Measurements from ENCODE around the gene MXD1.

The MXD1 gene

DNA sequence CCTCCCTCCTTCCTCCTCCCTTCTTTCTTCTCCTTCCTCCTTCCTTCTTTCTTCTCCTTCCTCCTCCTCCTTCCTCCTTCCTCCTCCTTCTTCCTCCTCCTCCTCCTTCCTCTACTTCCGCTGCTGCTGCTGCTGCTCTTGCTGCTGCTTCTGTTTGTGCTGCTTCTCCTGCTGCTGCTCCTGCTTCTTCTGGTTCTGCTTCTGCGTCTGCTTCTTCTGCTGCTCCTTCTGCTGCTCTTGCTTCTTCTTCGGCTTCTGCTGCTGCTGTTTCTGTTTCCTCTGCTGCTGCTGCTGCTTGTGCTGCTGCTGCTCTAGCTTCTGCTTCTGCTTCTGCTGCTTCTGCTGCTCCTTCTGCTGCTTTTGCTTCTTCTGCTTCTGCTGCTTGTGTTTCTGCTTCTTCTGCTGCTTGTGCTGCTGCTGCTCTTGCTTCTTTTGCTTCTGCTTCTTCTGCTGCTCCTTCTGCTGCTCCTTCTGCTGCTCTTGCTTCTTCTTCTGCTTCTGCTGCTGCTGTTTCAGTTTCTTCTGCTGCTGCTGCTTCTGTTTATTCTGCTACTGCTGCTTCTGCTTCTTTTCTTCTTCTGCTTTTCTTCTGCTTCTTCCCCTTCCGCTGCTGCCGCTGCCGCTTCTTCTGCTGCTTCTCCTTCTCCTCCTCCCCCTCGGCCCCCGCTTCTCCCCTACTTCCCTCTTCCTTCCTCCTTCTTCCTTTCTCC, 12.5 kb upstream of the MXD1 start:
- H3K4me3 ChIP-seq (ENCODE audit: low read depth, low read length) = no peak overlapping the region
- TF ChIP-seq, protein P1, sequence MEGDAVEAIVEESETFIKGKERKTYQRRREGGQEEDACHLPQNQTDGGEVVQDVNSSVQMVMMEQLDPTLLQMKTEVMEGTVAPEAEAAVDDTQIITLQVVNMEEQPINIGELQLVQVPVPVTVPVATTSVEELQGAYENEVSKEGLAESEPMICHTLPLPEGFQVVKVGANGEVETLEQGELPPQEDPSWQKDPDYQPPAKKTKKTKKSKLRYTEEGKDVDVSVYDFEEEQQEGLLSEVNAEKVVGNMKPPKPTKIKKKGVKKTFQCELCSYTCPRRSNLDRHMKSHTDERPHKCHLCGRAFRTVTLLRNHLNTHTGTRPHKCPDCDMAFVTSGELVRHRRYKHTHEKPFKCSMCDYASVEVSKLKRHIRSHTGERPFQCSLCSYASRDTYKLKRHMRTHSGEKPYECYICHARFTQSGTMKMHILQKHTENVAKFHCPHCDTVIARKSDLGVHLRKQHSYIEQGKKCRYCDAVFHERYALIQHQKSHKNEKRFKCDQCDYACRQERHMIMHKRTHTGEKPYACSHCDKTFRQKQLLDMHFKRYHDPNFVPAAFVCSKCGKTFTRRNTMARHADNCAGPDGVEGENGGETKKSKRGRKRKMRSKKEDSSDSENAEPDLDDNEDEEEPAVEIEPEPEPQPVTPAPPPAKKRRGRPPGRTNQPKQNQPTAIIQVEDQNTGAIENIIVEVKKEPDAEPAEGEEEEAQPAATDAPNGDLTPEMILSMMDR (IDR thresholded peaks at IDR 0.05; ENCODE audit: low read depth, low read length) = no peak

DNA sequence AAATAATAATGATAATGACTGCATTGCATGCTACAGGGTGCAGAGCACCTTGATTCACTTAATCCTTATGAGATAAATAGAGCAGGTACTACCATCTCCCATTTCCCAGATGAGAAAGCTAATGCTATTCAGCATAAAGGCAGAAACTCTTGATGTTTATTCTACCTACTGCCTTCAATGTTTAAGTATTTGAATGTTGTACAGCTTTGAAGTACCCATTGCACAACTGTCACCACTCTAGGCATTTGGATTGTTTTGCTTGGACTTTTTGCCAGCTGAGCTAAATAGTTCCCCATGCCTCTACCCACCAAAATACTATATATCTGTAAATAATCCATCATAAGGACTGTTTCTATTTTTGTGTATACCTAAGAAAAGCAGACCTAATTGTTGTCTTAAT, 7.7 kb upstream of the MXD1 start:
- H3K4me3 ChIP-seq (ENCODE audit: low read depth, low read length) = no peak overlapping the region
- TF ChIP-seq, protein P1 (IDR thresholded peaks at IDR 0.05; ENCODE audit: low read depth, low read length) = no peak

DNA sequence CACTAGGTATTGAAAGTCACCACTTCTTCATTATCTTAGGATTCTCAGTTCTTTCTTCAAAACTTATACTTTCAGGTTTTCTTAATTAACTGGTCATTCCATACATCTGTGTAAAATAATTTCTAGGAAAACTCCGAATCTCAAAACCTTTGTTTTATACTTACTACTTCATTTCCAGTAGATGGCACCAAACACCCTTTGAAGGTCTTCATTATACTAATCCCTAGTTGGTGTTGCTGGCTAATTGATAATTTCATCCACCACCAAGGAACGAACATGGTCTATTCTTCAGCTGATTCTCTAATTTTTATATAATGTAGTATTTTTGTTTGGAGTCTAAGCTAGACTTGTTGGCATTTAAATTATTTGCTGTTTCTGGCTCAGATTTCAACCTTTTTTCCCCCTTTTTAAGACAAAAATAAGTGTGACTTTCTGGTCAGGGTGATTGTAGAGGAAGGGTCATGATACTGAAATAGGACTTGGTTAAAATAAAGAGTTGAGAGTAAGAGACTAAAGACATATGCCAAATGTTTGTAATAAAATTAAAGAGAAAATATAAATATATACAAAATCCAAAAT, 2.8 kb upstream of the MXD1 start:
- TF ChIP-seq, protein P1 (IDR thresholded peaks at IDR 0.05; ENCODE audit: low read depth, low read length) = no peak; the same call in 1 of the 2 replicates
- no peak overlapping the region for H3K4me3 ChIP-seq (ENCODE audit: low read depth, low read length)

DNA sequence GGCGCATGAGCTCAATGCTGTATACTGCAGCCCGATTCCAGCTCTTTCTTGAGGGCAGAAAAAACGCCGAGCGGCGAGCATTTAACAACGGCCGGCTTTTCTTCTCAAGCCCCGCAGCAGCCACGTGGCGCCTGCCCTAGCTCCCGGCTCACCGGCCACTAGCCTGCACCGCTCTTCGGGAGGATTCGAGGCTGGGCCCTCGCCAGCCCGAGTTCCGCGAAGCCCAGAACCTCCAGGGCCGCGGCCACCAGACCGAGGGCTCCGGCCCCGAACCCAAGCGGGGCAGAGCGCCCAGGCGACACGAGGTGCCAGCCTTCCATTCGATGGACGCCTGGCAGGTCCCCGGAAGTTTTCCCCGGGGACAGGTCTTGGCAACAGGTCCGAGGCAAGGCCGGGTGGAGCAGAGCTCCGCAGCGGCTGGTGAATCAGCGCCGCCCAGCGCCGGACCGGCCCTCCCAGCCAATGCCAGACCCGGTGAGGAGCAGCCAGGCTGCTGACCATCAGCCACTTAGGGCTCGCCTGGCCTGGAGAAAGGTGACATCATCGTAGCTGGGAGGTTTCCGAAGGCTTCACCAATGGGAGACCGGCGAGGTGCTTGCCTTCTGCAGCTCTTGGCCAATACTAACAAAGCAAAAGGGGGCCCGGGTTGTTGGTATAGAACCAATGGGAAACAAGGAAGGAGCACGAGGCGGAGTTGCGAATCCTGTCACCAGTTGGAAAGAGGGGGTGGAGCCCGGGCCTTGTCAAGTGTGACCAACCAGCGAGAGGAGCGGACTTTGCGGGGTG, 552 bp upstream of the MXD1 start:
- H3K4me3 ChIP-seq (ENCODE audit: low read depth, low read length) = peak overlapping the region; percentile 86
- TF ChIP-seq, protein P1 (IDR thresholded peaks at IDR 0.05; ENCODE audit: low read depth, low read length) = no peak

DNA sequence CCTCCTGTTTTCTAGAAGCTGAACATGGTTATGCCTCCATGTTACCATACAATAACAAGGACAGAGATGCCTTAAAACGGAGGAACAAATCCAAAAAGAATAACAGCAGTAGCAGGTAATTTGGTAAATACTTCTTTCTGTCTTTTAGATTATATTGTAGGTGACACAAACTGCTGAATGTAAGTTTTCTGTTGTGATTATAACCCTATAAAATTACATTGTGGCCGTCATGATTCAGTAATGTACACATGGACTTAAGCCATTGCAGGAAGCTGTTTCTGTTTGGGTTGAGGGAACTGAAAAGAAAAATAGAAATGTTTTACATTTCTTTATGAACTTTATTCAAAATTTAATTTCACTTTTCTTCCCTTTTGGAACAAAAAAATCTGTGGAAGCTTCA, 1.2 kb downstream of the MXD1 start:
- H3K4me3 ChIP-seq (ENCODE audit: low read depth, low read length) = peak overlapping the region; percentile 86

DNA sequence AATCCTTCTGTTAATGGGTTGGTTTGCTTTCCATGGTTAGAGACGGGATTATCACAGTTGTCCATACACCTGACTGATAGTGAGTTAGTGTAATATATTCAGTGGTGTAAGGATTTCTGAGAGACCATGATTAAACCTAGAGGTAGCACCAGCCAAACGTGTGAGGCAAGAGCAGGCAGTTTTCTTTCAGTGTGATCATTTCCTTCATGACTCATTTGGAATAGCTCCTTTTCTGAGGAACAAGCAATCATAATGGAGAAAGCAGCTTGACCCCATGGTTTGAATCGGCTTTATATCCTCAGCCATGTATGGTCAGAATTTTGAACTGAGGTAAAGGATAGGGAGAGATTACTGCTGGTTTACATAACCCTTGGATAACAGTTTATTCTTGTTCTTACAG, 2.9 kb downstream of the MXD1 start:
- TF ChIP-seq, protein P1 (IDR thresholded peaks at IDR 0.05; ENCODE audit: low read depth, low read length) = no peak
- no peak overlapping the region for H3K4me3 ChIP-seq (ENCODE audit: low read depth, low read length)

More for the DNA sequence above, 1.2 kb downstream of the MXD1 start:
- TF ChIP-seq, protein P1 (IDR thresholded peaks at IDR 0.05; ENCODE audit: low read depth, low read length) = no peak

DNA sequence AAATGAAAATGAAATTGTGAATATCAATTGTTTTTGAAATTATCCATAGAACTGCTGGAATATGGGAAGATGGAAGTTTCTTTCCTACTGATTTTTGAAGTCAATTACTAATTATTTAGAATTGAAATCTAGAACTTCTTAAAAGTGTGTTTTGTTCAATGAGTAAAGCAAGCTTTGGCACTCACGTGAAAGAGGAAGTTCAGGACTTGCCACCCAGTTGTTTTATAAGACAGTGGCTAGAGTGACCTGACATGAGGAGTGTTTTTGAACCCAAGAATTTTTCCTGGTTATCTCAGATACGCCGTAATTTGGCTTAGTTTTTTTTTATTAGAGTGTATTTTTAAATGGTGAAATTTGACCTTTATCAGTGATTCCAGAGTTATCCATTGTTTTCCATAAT, 3.5 kb downstream of the MXD1 start:
- TF ChIP-seq, protein P1 (IDR thresholded peaks at IDR 0.05; ENCODE audit: low read depth, low read length) = no peak
- no peak overlapping the region for H3K4me3 ChIP-seq (ENCODE audit: low read depth, low read length)

All from WI38 (cell line).